ENCODE measurements around the gene TMEM151B. TPM values are rescaled to one million over a fixed set of nuclear protein-coding genes. Genes with fewer than 3 reads are reported as not detected.
A peak's percentile ranks its signal among the peaks of the same experiment; 100 is the strongest.

TMEM151B gene
- total and polyA plus RNA-seq, 2 of the 13 experiments (the other 11 are each of a cell fraction or from before 2014, with no cell fraction given), result not detected

DNA sequence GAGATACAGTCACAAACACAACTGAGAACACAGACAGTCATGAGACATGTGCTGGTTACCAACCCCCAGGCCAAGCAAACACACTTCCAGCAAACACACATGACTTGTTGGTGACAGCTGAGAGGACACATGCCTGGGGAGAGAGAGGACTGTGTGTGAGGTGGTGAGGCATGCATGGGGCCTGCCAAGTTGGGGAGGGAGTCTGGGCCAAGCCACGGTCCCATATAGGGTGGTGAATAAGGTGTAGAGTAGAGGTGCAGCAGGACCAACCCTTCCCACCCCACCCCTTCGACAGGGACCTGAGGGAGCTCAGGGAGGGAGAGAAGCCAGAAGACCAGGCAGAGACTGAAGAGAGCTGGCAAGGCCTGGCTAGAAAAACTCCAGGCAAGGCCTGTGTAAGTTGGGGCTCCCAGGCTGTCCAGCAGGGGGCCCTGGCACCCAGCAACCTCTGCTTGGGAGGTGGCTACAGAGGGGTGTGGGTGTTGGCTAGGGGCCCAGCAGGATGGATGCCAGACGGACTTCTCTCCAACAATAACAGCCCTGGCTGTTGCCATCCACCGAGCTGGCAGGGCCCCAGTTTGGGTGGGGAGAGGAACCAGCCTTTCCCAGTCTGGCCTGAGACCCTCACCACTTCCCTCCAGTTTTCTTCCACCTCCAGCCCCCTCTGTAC, 48.8 kb upstream of the TMEM151B start (continued):
- TF ChIP-seq, protein P1, sequence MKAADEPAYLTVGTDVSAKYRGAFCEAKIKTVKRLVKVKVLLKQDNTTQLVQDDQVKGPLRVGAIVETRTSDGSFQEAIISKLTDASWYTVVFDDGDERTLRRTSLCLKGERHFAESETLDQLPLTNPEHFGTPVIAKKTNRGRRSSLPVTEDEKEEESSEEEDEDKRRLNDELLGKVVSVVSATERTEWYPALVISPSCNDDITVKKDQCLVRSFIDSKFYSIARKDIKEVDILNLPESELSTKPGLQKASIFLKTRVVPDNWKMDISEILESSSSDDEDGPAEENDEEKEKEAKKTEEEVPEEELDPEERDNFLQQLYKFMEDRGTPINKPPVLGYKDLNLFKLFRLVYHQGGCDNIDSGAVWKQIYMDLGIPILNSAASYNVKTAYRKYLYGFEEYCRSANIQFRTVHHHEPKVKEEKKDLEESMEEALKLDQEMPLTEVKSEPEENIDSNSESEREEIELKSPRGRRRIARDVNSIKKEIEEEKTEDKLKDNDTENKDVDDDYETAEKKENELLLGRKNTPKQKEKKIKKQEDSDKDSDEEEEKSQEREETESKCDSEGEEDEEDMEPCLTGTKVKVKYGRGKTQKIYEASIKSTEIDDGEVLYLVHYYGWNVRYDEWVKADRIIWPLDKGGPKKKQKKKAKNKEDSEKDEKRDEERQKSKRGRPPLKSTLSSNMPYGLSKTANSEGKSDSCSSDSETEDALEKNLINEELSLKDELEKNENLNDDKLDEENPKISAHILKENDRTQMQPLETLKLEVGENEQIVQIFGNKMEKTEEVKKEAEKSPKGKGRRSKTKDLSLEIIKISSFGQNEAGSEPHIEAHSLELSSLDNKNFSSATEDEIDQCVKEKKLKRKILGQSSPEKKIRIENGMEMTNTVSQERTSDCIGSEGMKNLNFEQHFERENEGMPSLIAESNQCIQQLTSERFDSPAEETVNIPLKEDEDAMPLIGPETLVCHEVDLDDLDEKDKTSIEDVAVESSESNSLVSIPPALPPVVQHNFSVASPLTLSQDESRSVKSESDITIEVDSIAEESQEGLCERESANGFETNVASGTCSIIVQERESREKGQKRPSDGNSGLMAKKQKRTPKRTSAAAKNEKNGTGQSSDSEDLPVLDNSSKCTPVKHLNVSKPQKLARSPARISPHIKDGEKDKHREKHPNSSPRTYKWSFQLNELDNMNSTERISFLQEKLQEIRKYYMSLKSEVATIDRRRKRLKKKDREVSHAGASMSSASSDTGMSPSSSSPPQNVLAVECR (CRISPR knock-in tag; IDR thresholded peaks at IDR 0.05; ENCODE audit: borderline replicate concordance), result peak; percentile 59; the same call in 1 of the 2 replicates
- TF ChIP-seq ZFP62 (CRISPR knock-in tag; IDR thresholded peaks at IDR 0.05) (no peak), GABPA (IDR thresholded peaks at IDR 0.05; ENCODE audit: low read depth, low read length) (no peak), GABPA (CRISPR knock-in tag; IDR thresholded peaks at IDR 0.05; ENCODE audit: low read depth) (no peak; the same call in 1 of the 2 replicates), ZNF776 (CRISPR knock-in tag; IDR thresholded peaks at IDR 0.05) (no peak), MYNN (CRISPR knock-in tag; IDR thresholded peaks at IDR 0.05; ENCODE audit: low read depth) (0 out of 2 replicates have a peak, but pooled peaks have one; percentile 60), ZNF205 (CRISPR knock-in tag; IDR thresholded peaks at IDR 0.05) (no peak), RORA (CRISPR knock-in tag; IDR thresholded peaks at IDR 0.05) (no peak), HNF4G (IDR thresholded peaks at IDR 0.05; ENCODE audit: borderline replicate concordance, low read depth, low read length) (no peak), HNF4G (CRISPR knock-in tag; IDR thresholded peaks at IDR 0.05; ENCODE audit: borderline replicate concordance, low read depth) (no peak), ZEB1 (IDR thresholded peaks at IDR 0.05; ENCODE audit: insufficient replicate concordance, low read depth) (no peak), ZNF468 (CRISPR knock-in tag; IDR thresholded peaks at IDR 0.05) (0 out of 2 replicates have a peak, but pooled peaks have one; percentile 22), ZMAT5 (CRISPR knock-in tag; IDR thresholded peaks at IDR 0.05; ENCODE audit: borderline replicate concordance, low read depth) (no peak), KLF11 (CRISPR knock-in tag; IDR thresholded peaks at IDR 0.05) (0 out of 2 replicates have a peak, but pooled peaks have one; percentile 48), XRCC5 (optimal IDR thresholded peaks at IDR 0.05; ENCODE audit: low read length) (peak; percentile 98), GABPB1 (CRISPR knock-in tag; IDR thresholded peaks at IDR 0.05) (peak; percentile 52), PHF21A (CRISPR knock-in tag; IDR thresholded peaks at IDR 0.05) (no peak), TBP (CRISPR knock-in tag; IDR thresholded peaks at IDR 0.05) (0 out of 2 replicates have a peak, but pooled peaks have one; percentile 18), SAFB2 (CRISPR knock-in tag; IDR thresholded peaks at IDR 0.05; ENCODE audit: borderline replicate concordance, low read depth) (no peak), CBFB (CRISPR knock-in tag; IDR thresholded peaks at IDR 0.05) (peak; percentile 36; the same call in 1 of the 2 replicates), KLF6 (CRISPR knock-in tag; IDR thresholded peaks at IDR 0.05) (peak; percentile 48; the same call in 1 of the 2 replicates), ELF4 (CRISPR knock-in tag; IDR thresholded peaks at IDR 0.05; ENCODE audit: borderline replicate concordance) (no peak), TSC22D2 (CRISPR knock-in tag; IDR thresholded peaks at IDR 0.05; ENCODE audit: borderline replicate concordance) (0 out of 2 replicates have a peak, but pooled peaks have one; percentile 4), PITX1 (CRISPR knock-in tag; IDR thresholded peaks at IDR 0.05) (no peak)
- TF ChIP-seq, protein P2, sequence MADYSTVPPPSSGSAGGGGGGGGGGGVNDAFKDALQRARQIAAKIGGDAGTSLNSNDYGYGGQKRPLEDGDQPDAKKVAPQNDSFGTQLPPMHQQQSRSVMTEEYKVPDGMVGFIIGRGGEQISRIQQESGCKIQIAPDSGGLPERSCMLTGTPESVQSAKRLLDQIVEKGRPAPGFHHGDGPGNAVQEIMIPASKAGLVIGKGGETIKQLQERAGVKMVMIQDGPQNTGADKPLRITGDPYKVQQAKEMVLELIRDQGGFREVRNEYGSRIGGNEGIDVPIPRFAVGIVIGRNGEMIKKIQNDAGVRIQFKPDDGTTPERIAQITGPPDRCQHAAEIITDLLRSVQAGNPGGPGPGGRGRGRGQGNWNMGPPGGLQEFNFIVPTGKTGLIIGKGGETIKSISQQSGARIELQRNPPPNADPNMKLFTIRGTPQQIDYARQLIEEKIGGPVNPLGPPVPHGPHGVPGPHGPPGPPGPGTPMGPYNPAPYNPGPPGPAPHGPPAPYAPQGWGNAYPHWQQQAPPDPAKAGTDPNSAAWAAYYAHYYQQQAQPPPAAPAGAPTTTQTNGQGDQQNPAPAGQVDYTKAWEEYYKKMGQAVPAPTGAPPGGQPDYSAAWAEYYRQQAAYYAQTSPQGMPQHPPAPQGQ (CRISPR knock-in tag; IDR thresholded peaks at IDR 0.05; ENCODE audit: borderline replicate concordance), result 0 out of 2 replicates have a peak, but pooled peaks have one; percentile 81

All from HepG2 (cell line).